Epithelial cell of proximal tubule (primary cell): ENCODE data around the gene THSD7A. TPM values are rescaled to one million over a fixed set of nuclear protein-coding genes. Genes with fewer than 3 reads are reported as not detected.
A peak's percentile ranks its signal among the peaks of the same experiment; 100 is the strongest.

ENCODE experiments used
- DNase-seq: peaks from one replicate; pipeline ENCODE4 v3.0.0-alpha.2; 2011; ENCODE audit warnings: low read depth
- H3K4me3 ChIP-seq: 2 replicates; pipeline ENCODE4 v1.5.1; 2011; ENCODE audit warnings: low read depth, mild to moderate bottlenecking, low read length
- CTCF ChIP-seq: conservative IDR thresholded peaks from 2 replicates; pipeline ENCODE4 v1.5.1; 2012; ENCODE audit warnings: low read depth, mild to moderate bottlenecking, low read length
- total RNA-seq: library from RNA; depleted of rRNA; stranded (reverse); fragments of >200 nt; gene quantifications from 2 replicates; pipeline ENCODE4 v1.2.3, GENCODE V29; 2015

The THSD7A gene
- total RNA-seq, 1 donor from 2014 or later, result 2.0 TPM

- no peak for TF ChIP-seq CTCF
- no peak overlapping the region for H3K4me3 ChIP-seq
- no peak for DNase-seq
Observed at GRCh38 chr7:11541330-11541729, 290.7 kb downstream of the THSD7A start.

- DNase-seq, result peak; percentile 9
- TF ChIP-seq CTCF, result no peak
- no peak overlapping the region for H3K4me3 ChIP-seq
Observed at GRCh38 chr7:11540271-11540761, 291.7 kb downstream of the THSD7A start.

GRCh38 chr7:11539853-11540252, 292.1 kb downstream of the THSD7A start:
- no peak overlapping the region for H3K4me3 ChIP-seq
- peak; percentile 12 for DNase-seq
- no peak for TF ChIP-seq CTCF

- no peak for TF ChIP-seq CTCF
- no peak for DNase-seq
- no peak overlapping the region for H3K4me3 ChIP-seq
Observed at GRCh38 chr7:11538751-11539299, 293.2 kb downstream of the THSD7A start.

- TF ChIP-seq CTCF, result no peak
- no peak overlapping the region for H3K4me3 ChIP-seq
- no peak for DNase-seq
Observed at GRCh38 chr7:11533229-11533820, 298.7 kb downstream of the THSD7A start.

GRCh38 chr7:11529382-11529781, 302.6 kb downstream of the THSD7A start:
- H3K4me3 ChIP-seq, result no peak overlapping the region
- TF ChIP-seq CTCF, result no peak
- DNase-seq, result no peak

GRCh38 chr7:11527707-11528106, 304.3 kb downstream of the THSD7A start:
- H3K4me3 ChIP-seq, result no peak overlapping the region
- no peak for DNase-seq
- TF ChIP-seq CTCF, result no peak
